Measurements from ENCODE around the gene NPC2.

DNA sequence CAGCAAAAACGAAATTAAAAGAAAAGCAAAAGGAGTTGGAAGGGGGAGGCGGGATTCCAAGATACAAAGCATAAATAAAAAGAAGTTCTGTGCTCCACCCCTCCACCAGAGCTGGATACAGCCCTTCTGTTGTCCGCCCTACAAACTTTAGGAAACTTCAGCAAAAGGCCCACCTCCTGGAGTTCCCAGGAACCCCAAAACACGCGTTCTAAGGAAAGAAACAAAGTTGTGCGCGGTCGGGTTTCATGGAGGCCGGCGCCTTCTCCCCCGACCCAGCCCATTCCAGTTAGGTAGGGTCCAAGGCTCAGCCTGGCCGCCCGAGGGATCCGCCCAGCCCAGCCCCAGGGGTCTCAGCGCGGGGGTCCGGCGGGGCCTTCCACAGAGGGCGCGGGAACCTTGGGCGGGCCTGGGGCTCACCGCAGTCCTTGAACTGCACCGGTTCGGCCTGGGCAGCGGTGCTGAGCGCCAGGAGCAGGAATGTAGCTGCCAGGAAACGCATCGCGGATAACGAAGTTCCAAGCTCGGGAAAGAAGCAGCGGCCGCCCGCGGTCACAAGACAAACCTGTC, at the start of gene NPC2:
- TF ChIP-seq POLR2A (IDR thresholded peaks at IDR 0.05; ENCODE audit: low read length), result peak; percentile 54
- TF ChIP-seq MYC (IDR thresholded peaks at IDR 0.05; ENCODE audit: borderline replicate concordance, low read length), result no peak
- TF ChIP-seq MAX (IDR thresholded peaks at IDR 0.05), result peak; percentile 31; the same call in 1 of the 2 replicates
- TF ChIP-seq SMC3 (IDR thresholded peaks at IDR 0.05), result no peak
- TF ChIP-seq EP300 (IDR thresholded peaks at IDR 0.05), result no peak
- TF ChIP-seq EHMT2 (IDR thresholded peaks at IDR 0.05; ENCODE audit: low read depth), result no peak
- TF ChIP-seq, protein P1, sequence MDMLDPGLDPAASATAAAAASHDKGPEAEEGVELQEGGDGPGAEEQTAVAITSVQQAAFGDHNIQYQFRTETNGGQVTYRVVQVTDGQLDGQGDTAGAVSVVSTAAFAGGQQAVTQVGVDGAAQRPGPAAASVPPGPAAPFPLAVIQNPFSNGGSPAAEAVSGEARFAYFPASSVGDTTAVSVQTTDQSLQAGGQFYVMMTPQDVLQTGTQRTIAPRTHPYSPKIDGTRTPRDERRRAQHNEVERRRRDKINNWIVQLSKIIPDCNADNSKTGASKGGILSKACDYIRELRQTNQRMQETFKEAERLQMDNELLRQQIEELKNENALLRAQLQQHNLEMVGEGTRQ (IDR thresholded peaks at IDR 0.05), result no peak
- no peak for TF ChIP-seq CTCF (IDR thresholded peaks at IDR 0.05)
- TF ChIP-seq REST (IDR thresholded peaks at IDR 0.05), result no peak
- no peak for TF ChIP-seq KDM1A (IDR thresholded peaks at IDR 0.05; ENCODE audit: low read depth)
- TF ChIP-seq CBX8 (IDR thresholded peaks at IDR 0.05), result no peak
- no peak for TF ChIP-seq RCOR1 (IDR thresholded peaks at IDR 0.05; ENCODE audit: low read depth, low read length)

Measured in A549 (cell line).